ENCODE results near the gene UBL4A.

DNA sequence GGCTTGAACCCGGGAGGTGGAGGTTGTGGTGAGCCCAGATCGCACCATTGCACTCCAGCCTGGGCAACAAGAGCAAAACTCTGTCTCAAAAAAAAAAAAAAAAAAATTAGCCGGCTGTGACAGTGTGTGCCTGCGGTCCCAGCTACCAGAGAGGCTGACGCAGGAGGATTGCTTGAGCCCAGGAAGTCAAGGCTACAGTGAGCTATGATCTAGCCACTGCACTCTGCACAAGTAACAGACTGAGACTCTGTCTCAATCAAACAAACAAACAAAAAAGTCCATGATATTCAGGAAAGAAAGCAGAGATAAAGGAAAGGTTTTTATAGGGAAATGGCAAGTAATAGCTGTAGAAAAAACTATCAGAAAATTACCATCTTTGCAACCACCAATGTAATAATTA lies 5.2 kb downstream of the UBL4A start:
- TF ChIP-seq, protein P1, sequence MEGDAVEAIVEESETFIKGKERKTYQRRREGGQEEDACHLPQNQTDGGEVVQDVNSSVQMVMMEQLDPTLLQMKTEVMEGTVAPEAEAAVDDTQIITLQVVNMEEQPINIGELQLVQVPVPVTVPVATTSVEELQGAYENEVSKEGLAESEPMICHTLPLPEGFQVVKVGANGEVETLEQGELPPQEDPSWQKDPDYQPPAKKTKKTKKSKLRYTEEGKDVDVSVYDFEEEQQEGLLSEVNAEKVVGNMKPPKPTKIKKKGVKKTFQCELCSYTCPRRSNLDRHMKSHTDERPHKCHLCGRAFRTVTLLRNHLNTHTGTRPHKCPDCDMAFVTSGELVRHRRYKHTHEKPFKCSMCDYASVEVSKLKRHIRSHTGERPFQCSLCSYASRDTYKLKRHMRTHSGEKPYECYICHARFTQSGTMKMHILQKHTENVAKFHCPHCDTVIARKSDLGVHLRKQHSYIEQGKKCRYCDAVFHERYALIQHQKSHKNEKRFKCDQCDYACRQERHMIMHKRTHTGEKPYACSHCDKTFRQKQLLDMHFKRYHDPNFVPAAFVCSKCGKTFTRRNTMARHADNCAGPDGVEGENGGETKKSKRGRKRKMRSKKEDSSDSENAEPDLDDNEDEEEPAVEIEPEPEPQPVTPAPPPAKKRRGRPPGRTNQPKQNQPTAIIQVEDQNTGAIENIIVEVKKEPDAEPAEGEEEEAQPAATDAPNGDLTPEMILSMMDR (conservative IDR thresholded peaks at IDR 0.05 in 1 of 2, IDR thresholded peaks at IDR 0.05 in 1 of 2; ENCODE audit: extremely low read depth in 1 of 2, insufficient read depth in 1 of 2, low read depth in 1 of 2, low read length in 2 of 2): no peak
- no peak for TF ChIP-seq EZH2 (IDR thresholded peaks at IDR 0.05; ENCODE audit: borderline replicate concordance, low read length)

Data from mammary epithelial cell (primary cell).